Stimulated activated CD8-positive, alpha-beta memory T cell treated with anti-CD3 and anti-CD28 coated beads, Interleukin-12 subunit alpha, Interleukin-12 subunit beta, amount 100 ng/mL, for 24 hours (primary cell): ENCODE measurements around the gene RALGAPA1.

Experiments
- DNase-seq: peaks from one replicate; pipeline ENCODE4 v3.0.0-alpha.2; 2020; ENCODE audit errors: extremely low read depth

Gene RALGAPA1

DNA sequence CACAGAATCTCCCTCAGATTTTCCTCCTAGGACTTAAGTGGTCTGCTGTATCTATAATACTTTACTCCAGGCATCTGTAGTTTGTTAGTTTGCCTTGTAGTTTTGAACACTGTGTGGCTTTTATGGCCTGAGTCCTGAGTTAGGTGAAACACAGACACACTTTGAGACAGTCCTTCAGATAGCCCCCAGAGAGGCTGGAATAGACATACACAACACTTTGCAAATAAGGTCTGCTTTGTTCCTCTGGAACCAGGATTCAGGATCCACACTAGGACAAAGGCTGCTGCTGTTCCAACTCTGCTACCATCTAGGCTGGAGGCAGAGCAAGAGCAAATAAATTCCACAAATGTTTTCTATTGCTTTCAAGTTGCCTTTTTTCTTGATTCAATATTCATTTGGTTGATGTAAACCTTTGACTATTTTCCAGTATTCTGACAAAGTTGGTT, 316.5 kb downstream of the RALGAPA1 start:
- DNase-seq = no peak
